Lower leg skin (tissue), 4 donors: ENCODE results near the gene SEMA4A. TPM values are rescaled to one million over a fixed set of nuclear protein-coding genes. Genes with fewer than 3 reads are reported as not detected.
"Not testable (repeated sequence)": the region's sequence is repeated elsewhere in the genome, so short reads cannot be mapped to it uniquely, and the experiment has no call there.

Experiments used
- DNase-seq, 2 donors: peaks; one replicate each; pipeline ENCODE4 v3.0.0-alpha.2; 2019; ENCODE audit warnings: low spot score in 2 of 2
- H3K4me3 ChIP-seq: fragments of 200-600 bp; sonication (generic); 2 replicates; pipeline ENCODE4 v1.5.1; 2017; ENCODE audit warnings: mild to moderate bottlenecking, low read depth; ENCODE audit not compliant: poor library complexity, severe bottlenecking
- CTCF ChIP-seq, 3 donors: fragments of 450-650 bp; IDR thresholded peaks; one replicate each; pipeline ENCODE4 v1.5.1; 2016; ENCODE audit warnings: antibody characterized with exemption in 3 of 3, mild to moderate bottlenecking in 3 of 3, moderate library complexity in 2 of 3
- POLR2A ChIP-seq, 2 donors: fragments of 450-650 bp; IDR thresholded peaks; one replicate each; pipeline ENCODE4 v1.6.1; 2016 to 2017; ENCODE audit warnings: antibody characterized with exemption in 2 of 2, mild to moderate bottlenecking in 1 of 2, moderate library complexity in 1 of 2
- WGBS, 2 donors: methylation state at CpG; one replicate each; pipeline ENCODE4 v1.1.5; 2018; 5-methylcytosine and 5-hydroxymethylcytosine counted together
- intact Hi-C: fragments of 100-400 bp; cut with DNase I; formaldehyde crosslinking; loops from one replicate; pipeline ENCODE4 v1.15.0; 2023; ENCODE audit warnings: low total_unique reads
- total RNA-seq, 4 donors: library from RNA; depleted of rRNA; stranded (reverse); fragments of >200 nt; gene quantifications; one replicate each; pipeline ENCODE4 v1.1.0, GENCODE V29; 2016

Gene SEMA4A
- total RNA-seq, 4 donors from 2014 or later = 30.5 to 45.4 (median 41.4) TPM

GRCh38 chr1:156118177-156118868 is 35.1 kb upstream of the SEMA4A start:
- intact Hi-C loops = no loop called here
- 6 to 8% methylated on average over 8 of the region's 8 CpGs for whole genome bisulfite sequencing, 2 donors
- TF ChIP-seq CTCF (IDR thresholded peaks at IDR 0.05) (no peak), POLR2A (IDR thresholded peaks at IDR 0.05) (no peak)
- peak in 1 of 2 donors; percentile 95 for DNase-seq
- peak overlapping the region; percentile 4 for H3K4me3 ChIP-seq

DNA sequence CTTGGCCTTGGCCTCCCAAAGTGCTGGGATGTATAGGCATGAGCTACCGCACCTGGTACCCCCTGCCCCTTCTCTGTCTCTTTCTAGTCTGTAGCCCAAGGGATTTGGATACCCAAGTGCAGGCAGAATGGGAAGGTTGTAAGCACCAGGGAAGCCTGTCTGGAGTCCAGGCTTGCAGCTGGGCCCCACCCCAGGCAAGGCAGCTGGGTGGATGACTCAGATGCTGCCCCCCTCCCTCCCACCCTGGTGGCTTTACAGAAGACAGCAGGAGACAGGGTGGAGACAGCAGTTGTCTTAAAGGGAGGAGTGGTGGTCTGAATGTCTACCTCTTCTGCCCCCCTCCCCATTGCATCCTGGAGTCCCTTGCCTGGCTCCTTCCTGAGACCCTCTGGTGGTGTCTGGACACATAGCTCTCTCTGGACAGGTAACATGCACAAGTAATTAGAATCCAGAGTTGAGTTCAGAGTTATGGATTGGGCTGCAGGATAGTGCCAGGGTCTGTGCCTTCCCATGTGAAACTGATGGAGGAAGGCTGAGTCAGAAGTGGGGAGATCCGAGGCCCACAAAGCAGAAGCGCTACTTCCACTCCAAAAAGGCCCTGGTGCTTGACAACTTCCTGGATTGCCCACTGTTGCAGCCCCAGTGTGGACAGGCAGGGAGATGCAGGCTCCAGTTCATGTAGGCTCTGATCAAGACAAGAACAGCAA is 33.7 kb upstream of the SEMA4A start:
- intact Hi-C loops = no loop called here
- H3K4me3 ChIP-seq = no peak overlapping the region
- DNase-seq = no peak
- TF ChIP-seq POLR2A (IDR thresholded peaks at IDR 0.05) (no peak), CTCF (IDR thresholded peaks at IDR 0.05) (no peak)
- WGBS, 2 donors = 0 to 7% methylated on average over 3 of the region's 3 CpGs

DNA sequence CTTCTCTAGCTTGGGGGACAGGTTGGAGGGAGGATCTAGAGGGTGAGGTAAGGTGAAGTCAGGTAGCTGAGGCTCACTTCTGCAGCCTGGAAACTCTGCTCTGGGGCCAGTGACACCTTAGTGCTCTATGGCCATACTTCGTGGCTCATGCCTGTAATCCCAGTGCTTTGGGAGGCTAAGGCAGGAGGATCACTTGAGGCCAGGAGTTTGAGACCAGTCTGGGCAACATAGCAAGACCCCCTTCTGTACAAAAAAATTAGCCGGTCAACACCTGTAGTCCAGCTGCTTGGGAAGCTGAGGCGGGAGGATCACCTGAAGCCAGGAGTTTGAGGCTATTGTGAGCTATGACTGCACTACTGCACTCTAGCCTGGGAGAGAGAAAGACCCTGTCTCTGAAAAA is 33.1 kb upstream of the SEMA4A start:
- TF ChIP-seq POLR2A (IDR thresholded peaks at IDR 0.05) (no peak), CTCF (IDR thresholded peaks at IDR 0.05) (no peak)
- 19 to 25% methylated on average over 3 of the region's 3 CpGs for WGBS, 2 donors
- no peak overlapping the region for H3K4me3 ChIP-seq
- intact Hi-C loops = no loop called here
- DNase-seq = no peak

- intact Hi-C loops, DNase-seq, H3K4me3 ChIP-seq: not testable (repeated sequence)
- WGBS, 2 donors = 8 to 17% methylated on average over 4 of the region's 4 CpGs
These were observed 32.4 kb upstream of the SEMA4A start for GRCh38 chr1:156121005-156121404.

- no peak for TF ChIP-seq POLR2A (IDR thresholded peaks at IDR 0.05)
- no peak for TF ChIP-seq CTCF (IDR thresholded peaks at IDR 0.05)
- no peak overlapping the region for H3K4me3 ChIP-seq
- 27 to 41% methylated on average over 4 of the region's 4 CpGs for WGBS, 2 donors
- intact Hi-C loops = no loop called here
- no peak for DNase-seq
These were observed 31.9 kb upstream of the SEMA4A start for GRCh38 chr1:156121457-156121856.

DNA sequence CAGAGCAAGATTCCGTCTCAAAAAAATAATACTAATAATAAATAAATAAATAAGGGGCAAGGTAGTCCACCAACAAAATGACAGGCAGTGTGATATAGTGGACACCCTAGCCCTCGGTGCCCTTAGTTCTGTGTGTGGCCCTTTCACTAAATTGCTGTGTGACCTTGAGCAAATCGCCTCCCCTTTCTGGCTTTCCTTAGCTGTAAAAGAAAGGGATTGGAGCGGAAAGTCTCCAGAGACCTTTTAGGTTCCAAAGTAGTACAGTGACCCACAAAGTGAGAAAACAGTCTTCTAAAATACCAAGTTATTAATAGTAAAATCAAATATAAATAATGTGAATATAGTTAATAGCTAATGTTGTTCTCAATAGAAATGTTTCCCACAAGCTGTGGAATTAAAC is 31.3 kb upstream of the SEMA4A start:
- TF ChIP-seq CTCF (IDR thresholded peaks at IDR 0.05) = no peak
- TF ChIP-seq POLR2A (IDR thresholded peaks at IDR 0.05) = no peak
- 14 to 17% methylated on average over 4 of the region's 4 CpGs for WGBS, 2 donors
- no peak for DNase-seq
- intact Hi-C loops = no loop called here
- H3K4me3 ChIP-seq = no peak overlapping the region
